Brain microvascular endothelial cell (primary cell): ENCODE data around the gene CCSAP.

Experiments
- DNase-seq: peaks from one replicate; pipeline ENCODE4 v3.0.0-alpha.2; 2020
- H3K27ac ChIP-seq: fragments of 250-450 bp; sonication (Bioruptor Pico); 2 replicates; pipeline ENCODE4 v1.5.1; 2020; ENCODE audit warnings: mild to moderate bottlenecking, moderate library complexity
- H3K27me3 ChIP-seq: fragments of 250-450 bp; sonication (Bioruptor Pico); replicated peaks from 2 replicates; pipeline ENCODE4 v1.5.1; 2020; ENCODE audit warnings: mild to moderate bottlenecking
- H3K36me3 ChIP-seq: fragments of 250-450 bp; sonication (Bioruptor Pico); replicated peaks from 2 replicates; pipeline ENCODE4 v1.5.1; 2020; ENCODE audit warnings: mild to moderate bottlenecking
- H3K4me3 ChIP-seq: 2 replicates; pipeline ENCODE4 v1.5.1; 2011; ENCODE audit warnings: low read depth, mild to moderate bottlenecking, control low read depth, low read length, moderate library complexity
- in situ Hi-C: cut with HindIII; loops from 2 replicates; pipeline ENCODE4 v1.10.0; 2017; ENCODE audit warnings: low sequenced_read_pairs, low pct_ligation_motif_present
- TF ChIP-seq, protein P1 (sequence below): IDR thresholded peaks from 2 replicates; pipeline ENCODE4 v1.5.1; 2011; ENCODE audit warnings: low read depth, mild to moderate bottlenecking, moderate library complexity, low read length, control low read depth, inconsistent platforms; ENCODE audit errors: missing control alignments

The CCSAP gene

DNA sequence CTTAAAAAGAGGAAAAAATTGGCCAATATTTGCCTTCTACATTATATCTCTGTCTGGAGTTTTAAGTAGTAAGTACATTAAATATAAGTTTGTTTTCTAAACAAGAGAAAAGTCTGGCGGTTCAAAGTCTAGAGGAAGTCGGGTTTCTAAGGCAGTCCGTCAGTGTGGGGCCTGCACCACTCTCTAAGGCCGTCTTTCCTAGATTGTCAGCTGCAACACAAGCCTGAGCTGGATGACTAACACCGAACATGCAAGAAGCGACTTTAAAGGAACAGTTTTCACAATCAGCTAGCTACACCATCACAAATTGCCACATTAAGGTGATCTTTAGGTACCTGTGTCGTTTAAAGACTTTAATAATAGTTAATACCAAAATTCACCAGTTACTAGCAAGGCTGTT, 19.6 kb downstream of the CCSAP start:
- no peak overlapping the region for H3K27ac ChIP-seq
- H3K4me3 ChIP-seq, result no peak overlapping the region
- TF ChIP-seq, protein P1, sequence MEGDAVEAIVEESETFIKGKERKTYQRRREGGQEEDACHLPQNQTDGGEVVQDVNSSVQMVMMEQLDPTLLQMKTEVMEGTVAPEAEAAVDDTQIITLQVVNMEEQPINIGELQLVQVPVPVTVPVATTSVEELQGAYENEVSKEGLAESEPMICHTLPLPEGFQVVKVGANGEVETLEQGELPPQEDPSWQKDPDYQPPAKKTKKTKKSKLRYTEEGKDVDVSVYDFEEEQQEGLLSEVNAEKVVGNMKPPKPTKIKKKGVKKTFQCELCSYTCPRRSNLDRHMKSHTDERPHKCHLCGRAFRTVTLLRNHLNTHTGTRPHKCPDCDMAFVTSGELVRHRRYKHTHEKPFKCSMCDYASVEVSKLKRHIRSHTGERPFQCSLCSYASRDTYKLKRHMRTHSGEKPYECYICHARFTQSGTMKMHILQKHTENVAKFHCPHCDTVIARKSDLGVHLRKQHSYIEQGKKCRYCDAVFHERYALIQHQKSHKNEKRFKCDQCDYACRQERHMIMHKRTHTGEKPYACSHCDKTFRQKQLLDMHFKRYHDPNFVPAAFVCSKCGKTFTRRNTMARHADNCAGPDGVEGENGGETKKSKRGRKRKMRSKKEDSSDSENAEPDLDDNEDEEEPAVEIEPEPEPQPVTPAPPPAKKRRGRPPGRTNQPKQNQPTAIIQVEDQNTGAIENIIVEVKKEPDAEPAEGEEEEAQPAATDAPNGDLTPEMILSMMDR, result no peak
- no peaks in the 10 kb centered on the region for H3K27me3 ChIP-seq
- no peaks in the 10 kb centered on the region for H3K36me3 ChIP-seq
- in situ Hi-C loops, result no loop called here
- no peak for DNase-seq

DNA sequence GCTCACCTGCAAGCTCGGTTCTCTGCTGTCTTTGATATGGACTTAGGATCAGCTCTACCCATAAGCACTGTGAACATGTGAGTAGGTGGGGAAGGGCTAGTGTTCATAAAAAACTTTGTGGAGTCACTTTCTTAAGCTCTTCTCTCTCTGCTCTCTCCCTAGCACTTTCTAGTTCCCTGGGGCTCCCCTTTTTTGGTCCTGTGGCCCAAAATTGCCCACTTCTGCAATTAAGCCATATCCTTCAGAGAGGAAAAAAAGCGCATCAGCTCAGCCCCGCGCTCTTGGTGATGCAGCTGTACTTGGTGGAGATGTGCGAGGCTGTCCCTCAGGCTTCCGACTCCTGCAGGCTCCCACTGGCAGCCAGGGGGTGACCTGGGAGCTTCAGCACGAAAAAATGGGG, 23.4 kb downstream of the CCSAP start:
- Histone ChIP-seq H3K27ac (no peak overlapping the region), H3K4me3 (no peak overlapping the region), H3K27me3 (no peaks in the 10 kb centered on the region), H3K36me3 (no peaks in the 10 kb centered on the region)
- DNase-seq, result no peak
- TF ChIP-seq, protein P1, result no peak
- in situ Hi-C loops, result no loop called here

DNA sequence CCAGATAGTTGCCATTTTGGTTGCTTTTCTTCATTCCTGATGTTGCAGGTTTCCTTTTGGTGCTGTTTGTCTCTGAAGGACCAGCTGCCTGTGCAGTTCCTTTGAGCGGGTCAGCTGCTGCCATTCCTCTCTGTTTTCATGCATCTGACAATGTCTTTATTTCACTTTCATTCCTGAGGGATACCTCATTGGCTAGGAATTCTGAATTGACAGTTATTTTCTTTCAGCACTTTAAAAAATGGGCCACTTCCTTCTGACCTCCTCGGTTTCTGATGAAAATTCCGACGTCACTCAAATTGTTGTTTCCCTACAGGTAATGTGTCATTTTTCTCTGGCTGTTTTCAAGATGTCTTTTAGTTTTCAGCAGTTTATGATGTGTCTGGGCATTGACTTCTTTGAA, 24.8 kb downstream of the CCSAP start:
- DNase-seq, result peak; percentile 39
- Histone ChIP-seq H3K4me3 (no peak overlapping the region), H3K27me3 (no peaks in the 10 kb centered on the region), H3K36me3 (peaks cover 3% of the 10 kb centered on the region), H3K27ac (no peak overlapping the region)
- TF ChIP-seq, protein P1, result no peak
- in situ Hi-C loops, result no loop called here

DNA sequence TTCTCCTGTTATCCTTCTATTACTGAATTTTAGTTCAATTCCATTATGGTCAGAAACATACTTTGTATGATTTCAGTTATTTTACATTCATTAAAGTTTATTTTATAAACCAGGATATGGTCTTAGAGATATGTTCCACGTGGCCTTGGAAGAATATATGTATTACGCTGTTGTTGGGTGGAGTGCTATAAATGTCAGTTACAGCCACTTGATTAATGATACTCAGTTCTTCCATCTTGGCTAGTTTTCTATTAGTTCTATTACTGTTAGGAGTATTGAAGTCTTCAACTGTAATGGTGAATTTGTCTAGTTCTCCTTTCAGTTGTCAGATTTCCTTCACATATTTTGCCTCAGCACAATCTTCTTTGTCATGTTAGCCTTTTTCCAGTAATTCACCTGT, 26.7 kb downstream of the CCSAP start:
- Histone ChIP-seq H3K4me3 (no peak overlapping the region), H3K27ac (no peak overlapping the region), H3K36me3 (peaks cover 3% of the 10 kb centered on the region), H3K27me3 (no peaks in the 10 kb centered on the region)
- in situ Hi-C loops, result no loop called here
- TF ChIP-seq, protein P1, result no peak
- DNase-seq, result no peak

DNA sequence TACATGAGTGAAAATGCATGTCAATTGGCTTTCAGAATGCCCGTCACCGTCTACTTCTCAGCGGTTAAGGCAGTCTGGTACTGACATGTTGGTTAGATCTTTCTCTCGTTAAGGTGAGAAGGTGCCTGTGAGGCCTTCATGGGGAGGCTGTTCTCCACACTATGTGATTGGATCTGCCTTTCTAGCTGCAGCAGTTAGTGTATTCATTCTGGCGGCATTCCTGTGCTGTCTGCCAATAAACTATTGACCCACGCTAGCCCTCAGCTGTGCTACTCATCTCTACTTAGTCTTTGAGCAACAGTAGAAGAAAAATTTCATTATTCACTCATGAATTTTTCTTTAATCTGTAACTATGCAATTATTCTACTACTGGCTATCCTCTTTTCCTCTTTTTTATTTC, 32.0 kb downstream of the CCSAP start:
- H3K4me3 ChIP-seq, result no peak overlapping the region
- TF ChIP-seq, protein P1, result no peak
- in situ Hi-C loops, result no loop called here
- no peaks in the 10 kb centered on the region for H3K27me3 ChIP-seq
- no peak overlapping the region for H3K27ac ChIP-seq
- no peak for DNase-seq
- H3K36me3 ChIP-seq, result peaks cover 3% of the 10 kb centered on the region

DNA sequence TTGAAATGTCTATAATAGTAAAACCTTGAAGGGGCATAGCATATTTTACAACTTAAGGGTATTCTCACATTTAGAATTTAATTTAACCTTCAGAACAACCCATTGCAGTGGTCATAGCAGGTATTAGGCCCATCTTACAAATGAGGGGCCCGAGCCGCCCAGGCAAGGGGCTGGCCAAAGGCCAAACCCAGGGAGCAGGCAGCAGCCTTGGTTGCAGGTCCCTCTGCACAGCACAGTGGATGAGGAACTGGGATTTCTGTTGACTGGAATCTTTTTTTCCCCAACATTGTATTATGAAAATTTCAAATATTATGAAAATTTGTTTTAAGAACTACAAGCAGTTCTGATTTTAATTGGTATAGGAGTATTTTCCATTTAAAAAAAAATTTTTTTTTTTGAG, 33.2 kb downstream of the CCSAP start:
- TF ChIP-seq, protein P1, result no peak
- H3K27me3 ChIP-seq, result no peaks in the 10 kb centered on the region
- H3K36me3 ChIP-seq, result peaks cover 3% of the 10 kb centered on the region
- no peak for DNase-seq
- H3K4me3 ChIP-seq, result no peak overlapping the region
- H3K27ac ChIP-seq, result no peak overlapping the region
- in situ Hi-C loops, result no loop called here
